Lung (tissue), 12 donors: ENCODE results near the gene FHL3. TPM values are rescaled to one million over a fixed set of nuclear protein-coding genes. Genes with fewer than 3 reads are reported as not detected.

Source experiments
- ATAC-seq: fragments of 200-7000 bp; cut with Tn5 transposase; one replicate; pipeline ENCODE4 v1.9.1; 2020; ENCODE audit warnings: moderate number of reproducible peaks; ENCODE audit not compliant: insufficient read depth, low FRiP score
- DNase-seq, 3 donors: peaks; one replicate each; pipeline ENCODE4 v3.0.0-alpha.2; 2013 to 2017
- H3K27ac ChIP-seq, 2 donors: one replicate each; pipeline ENCODE4 v1.5.1; 2013; ENCODE audit warnings: mild to moderate bottlenecking in 2 of 2, moderate library complexity in 2 of 2, control low read depth in 1 of 2, inconsistent platforms in 1 of 2, low read depth in 1 of 2, low read length in 1 of 2
- H3K27me3 ChIP-seq, 3 donors: one replicate each; pipeline ENCODE4 v1.5.1; 2013; ENCODE audit warnings: low read length in 2 of 3; ENCODE audit not compliant: control insufficient read depth in 3 of 3, insufficient read depth in 3 of 3
- H3K36me3 ChIP-seq, 4 donors: one replicate each; pipeline ENCODE4 v1.5.1; 2013; ENCODE audit warnings: low read length in 4 of 4, mild to moderate bottlenecking in 1 of 4, moderate library complexity in 1 of 4; ENCODE audit not compliant: control insufficient read depth in 4 of 4, insufficient read depth in 4 of 4
- H3K4me1 ChIP-seq, 5 donors: one replicate each; pipeline ENCODE4 v1.5.1; 2013; ENCODE audit warnings: low read length in 5 of 5, mild to moderate bottlenecking in 2 of 5, moderate library complexity in 1 of 5; ENCODE audit not compliant: control insufficient read depth in 5 of 5, insufficient read depth in 5 of 5
- H3K4me3 ChIP-seq: one replicate; pipeline ENCODE4 v1.5.1; 2013; ENCODE audit warnings: mild to moderate bottlenecking, control low read depth, moderate library complexity
- H3K9ac ChIP-seq, 2 donors: one replicate each; pipeline ENCODE4 v1.5.1; 2013; ENCODE audit warnings: low read length in 2 of 2, control low read depth in 1 of 2; ENCODE audit not compliant: insufficient read depth in 1 of 2
- H3K9me3 ChIP-seq, 4 donors: one replicate each; pipeline ENCODE4 v1.5.1; 2013; ENCODE audit warnings: low read length in 3 of 4, mild to moderate bottlenecking in 1 of 4, moderate library complexity in 1 of 4; ENCODE audit not compliant: control insufficient read depth in 4 of 4, insufficient read depth in 3 of 4
- CTCF ChIP-seq: IDR thresholded peaks from 2 replicates; pipeline ENCODE4 v1.5.1; 2012; ENCODE audit warnings: mild to moderate bottlenecking; ENCODE audit errors: control extremely low read depth, extremely low read depth
- WGBS, 2 donors: extraction: QIAGEN DNeasy Blood & Tissue Kit; methylation state at CpG; one replicate each; pipeline ENCODE4 v1.1.7; 2013; 5-methylcytosine and 5-hydroxymethylcytosine counted together
- polyA plus RNA-seq, 2 donors: library from polyadenylated mRNA; stranded (reverse); fragments of 200-250 nt; gene quantifications; one replicate each; pipeline ENCODE4 v1.2.1, GENCODE V29; 2013
- total RNA-seq, 2 donors: library from RNA; depleted of rRNA in 1 of 2; stranded (reverse); fragments of >200 nt in 1 of 2; gene quantifications; one replicate each; pipeline ENCODE4 v1.2.1, GENCODE V29; 2014 to 2021
- donor health status: control.
- donor health status: control.
- donor health status: Bipolar disorder and iron deficiency.
- donor health status: healthy.
- donor health status: DM: yes; HTN: yes; CAD: no.

Gene FHL3
- total and polyA plus RNA-seq, 4 donors: 10.0 to 33.1 (median 23.9) TPM

- no peak for TF ChIP-seq CTCF
- Histone ChIP-seq H3K9ac (no peak overlapping the region), H3K4me1 (peaks cover 0 to 28% (median 8%) of the 10 kb centered on the region in 5 donors), H3K4me3 (no peak overlapping the region), H3K27me3 (peaks cover 0 to 24% (median 3%) of the 10 kb centered on the region in 3 donors), H3K9me3 (no peaks in the 10 kb centered on the region), H3K36me3 (no peaks in the 10 kb centered on the region), H3K27ac (no peak overlapping the region)
- 82 to 83% methylated on average over 9 of the region's 9 CpGs for WGBS, 2 donors
- ATAC-seq (no peak), DNase-seq (no peak)
Observed at GRCh38 chr1:38051079-38051543, 45.8 kb upstream of the FHL3 start.

- Histone ChIP-seq H3K4me3 (no peak overlapping the region), H3K36me3 (no peaks in the 10 kb centered on the region), H3K27ac (no peak overlapping the region), H3K9me3 (no peaks in the 10 kb centered on the region), H3K4me1 (peaks cover 0 to 28% (median 13%) of the 10 kb centered on the region in 5 donors), H3K27me3 (peaks cover 0 to 26% (median 5%) of the 10 kb centered on the region in 3 donors), H3K9ac (no peak overlapping the region)
- WGBS, 2 donors: 69 to 76% methylated on average over 13 of the region's 13 CpGs
- DNase-seq (peak; percentile 51 to 62 (median 53)), ATAC-seq (no peak)
- no peak for TF ChIP-seq CTCF
Observed at GRCh38 chr1:38050397-38051078, 45.2 kb upstream of the FHL3 start.

- Histone ChIP-seq H3K9me3 (no peaks in the 10 kb centered on the region), H3K36me3 (no peaks in the 10 kb centered on the region), H3K4me1 (peaks cover 0 to 40% (median 15%) of the 10 kb centered on the region in 5 donors), H3K27ac (no peak overlapping the region), H3K27me3 (peaks cover 0 to 47% (median 29%) of the 10 kb centered on the region in 3 donors), H3K9ac (no peak overlapping the region), H3K4me3 (peak overlapping the region; percentile 41)
- TF ChIP-seq CTCF: no peak
- no peak for ATAC-seq
- WGBS, 2 donors: 20 to 22% methylated on average over 34 of the region's 34 CpGs
- DNase-seq: peak; percentile 41 to 49 (median 45)
Observed at GRCh38 chr1:38047603-38048141, 42.4 kb upstream of the FHL3 start.
